GM18861 (cell line): Measurements from ENCODE around the gene EPHA8.

ENCODE experiments used
- ATAC-seq: cut with Tn5 transposase; IDR thresholded peaks from one replicate; pipeline ENCODE4 v1.9.1; 2021; ENCODE audit not compliant: unreplicated experiment

Gene EPHA8

DNA sequence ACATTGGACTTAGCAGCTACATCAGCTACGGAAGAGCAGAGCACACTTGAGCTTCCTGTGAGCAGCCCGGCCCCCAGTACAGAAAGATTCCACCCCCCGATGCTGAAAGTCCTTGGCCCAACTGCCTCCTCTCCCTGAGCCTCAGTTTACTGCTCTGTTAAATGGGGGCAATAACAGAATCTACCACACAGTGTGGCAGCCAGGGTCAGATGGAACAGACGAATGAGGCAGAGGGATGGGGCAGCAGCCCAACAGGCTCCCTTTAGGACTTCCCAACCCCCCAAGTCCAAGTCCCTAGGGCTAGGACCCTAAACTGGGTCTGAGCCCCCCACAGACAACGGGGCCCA lies 50.3 kb downstream of the EPHA8 start:
- no peak for ATAC-seq

DNA sequence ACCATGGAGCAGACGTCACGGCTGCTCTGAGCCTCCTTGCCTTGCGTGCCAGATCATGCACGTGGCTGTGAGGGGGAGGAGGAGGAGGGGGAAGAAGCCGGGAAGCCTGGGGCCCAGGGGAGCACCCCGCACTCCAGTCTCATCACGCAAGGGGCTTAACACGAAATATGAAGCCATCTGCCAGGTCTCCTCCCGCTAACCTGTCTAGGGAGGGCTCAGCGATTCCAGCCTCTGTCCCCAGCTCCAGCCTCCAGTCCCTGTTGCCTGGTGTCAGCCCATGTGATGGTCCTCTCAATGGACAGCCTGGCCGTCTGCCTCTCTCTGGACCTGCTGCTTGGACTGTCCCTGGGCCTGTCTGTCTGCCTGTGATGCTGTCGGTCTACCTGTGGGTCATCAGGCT lies 50.7 kb downstream of the EPHA8 start:
- ATAC-seq = no peak

DNA sequence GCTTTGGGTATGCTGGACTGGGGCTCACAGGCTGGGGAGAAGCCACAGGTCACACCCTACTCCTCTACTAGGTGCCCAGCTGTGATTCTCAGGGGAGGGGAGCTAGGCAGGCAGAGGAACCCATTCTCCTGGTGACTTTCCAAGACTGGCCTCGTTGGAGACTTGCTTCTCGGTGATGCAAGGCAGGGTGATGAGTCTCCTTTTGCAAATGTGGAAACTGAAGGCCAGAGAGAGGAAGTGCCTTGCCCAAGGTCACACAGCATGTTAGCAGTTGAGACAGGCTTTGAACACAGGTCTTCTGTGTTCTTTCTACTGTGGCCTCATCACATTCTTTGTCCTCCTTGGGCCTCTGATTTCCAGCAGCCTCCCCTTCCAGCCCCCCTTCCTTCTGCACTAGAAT lies 52.6 kb downstream of the EPHA8 start:
- no peak for ATAC-seq

DNA sequence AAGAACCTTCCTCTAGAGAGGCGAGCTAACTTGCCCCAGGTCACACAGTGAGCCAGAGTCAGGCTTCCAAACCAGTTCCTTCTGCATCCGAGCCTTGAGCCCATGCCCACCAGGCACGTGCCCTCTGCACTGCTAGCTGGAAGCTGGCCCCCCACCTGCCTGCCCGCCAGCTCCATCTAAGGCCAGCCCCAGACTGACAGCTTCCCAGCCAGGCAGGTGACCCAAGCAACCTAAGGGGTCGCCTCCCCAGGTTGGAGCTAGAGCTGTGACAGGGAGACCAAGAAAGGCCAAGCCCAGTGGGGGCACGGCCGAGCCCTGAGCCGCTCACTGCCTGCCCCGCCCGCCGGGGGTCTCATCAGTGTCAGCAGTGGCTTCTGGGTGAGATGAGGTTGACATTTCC lies 53.3 kb downstream of the EPHA8 start:
- ATAC-seq = no peak

DNA sequence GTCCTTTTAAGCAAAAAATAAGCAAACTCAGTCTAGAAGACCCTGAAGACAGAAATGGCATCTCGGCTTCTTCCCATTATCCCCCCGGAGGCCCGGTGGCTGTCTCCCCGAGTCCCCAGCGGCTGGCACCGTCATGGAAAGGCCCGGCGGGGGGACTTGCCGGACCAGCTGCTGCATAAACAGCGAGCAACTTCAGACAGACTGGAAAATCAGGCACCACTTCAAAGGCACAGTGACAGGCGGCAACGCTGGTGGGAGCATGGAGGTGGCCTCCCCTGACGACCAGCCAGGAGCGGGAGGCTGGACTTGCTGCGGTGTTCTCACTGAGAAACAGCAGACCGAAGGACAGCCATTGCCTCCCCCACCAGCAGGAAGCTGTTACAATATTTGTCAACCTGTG lies 54.8 kb downstream of the EPHA8 start:
- ATAC-seq = no peak

DNA sequence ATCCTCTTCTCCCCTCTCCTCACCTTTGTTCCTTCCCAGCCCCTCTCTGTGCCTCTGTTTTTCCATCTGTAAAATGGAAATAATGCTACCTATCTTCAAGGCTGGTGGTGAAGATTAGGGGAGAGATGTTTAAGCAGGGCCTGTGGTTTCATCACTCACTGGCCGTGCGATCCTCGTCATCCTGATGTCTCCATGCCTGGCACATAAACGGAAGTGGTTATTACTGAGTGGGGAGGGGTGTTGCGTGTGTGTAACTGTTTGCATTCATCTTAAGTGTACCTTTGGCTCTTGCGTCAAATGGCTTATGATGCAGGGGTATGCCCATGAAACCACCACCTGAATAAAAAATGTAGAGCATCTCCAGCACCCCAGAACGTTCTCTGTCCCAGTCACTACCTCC lies 56.0 kb downstream of the EPHA8 start:
- ATAC-seq = no peak

DNA sequence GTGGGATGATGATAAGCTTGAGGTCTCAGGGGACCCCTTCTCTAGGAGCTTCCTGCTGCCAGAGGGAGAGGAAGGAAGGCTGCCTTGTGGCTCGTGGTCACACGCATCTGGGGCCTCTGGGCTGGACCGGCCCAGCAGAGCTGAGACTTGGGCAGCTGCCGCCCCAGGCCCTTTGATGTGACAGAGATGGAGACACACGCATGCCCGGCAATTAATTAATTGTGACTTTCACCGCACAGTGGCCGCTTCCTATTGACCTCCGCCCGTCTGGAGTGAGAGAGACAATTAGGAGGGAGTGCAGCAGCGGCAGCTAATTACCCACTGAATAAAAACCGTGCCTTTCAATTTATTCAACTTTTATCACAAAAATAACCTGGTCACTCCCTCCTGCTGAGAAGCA lies 56.5 kb downstream of the EPHA8 start:
- no peak for ATAC-seq

DNA sequence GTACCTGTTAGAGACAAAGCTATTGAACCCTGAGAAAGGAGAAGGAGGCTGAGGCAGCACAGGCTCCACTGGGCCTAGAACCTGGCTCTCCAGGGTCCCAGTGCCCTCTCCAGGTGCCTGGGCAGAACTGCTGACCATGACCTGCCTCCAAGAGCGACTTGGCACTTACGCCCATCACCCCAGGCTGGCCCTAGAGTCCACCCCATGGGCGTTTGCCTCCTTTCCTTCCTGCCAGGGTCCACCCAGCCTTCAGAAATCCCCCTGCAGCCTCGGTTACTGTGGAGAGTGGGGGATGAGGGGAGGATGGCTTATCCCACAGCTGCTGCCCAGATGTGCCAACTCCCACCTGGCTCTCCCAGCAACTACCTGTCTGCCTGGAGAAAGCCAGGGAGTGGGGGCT lies 58.5 kb downstream of the EPHA8 start:
- no peak for ATAC-seq

DNA sequence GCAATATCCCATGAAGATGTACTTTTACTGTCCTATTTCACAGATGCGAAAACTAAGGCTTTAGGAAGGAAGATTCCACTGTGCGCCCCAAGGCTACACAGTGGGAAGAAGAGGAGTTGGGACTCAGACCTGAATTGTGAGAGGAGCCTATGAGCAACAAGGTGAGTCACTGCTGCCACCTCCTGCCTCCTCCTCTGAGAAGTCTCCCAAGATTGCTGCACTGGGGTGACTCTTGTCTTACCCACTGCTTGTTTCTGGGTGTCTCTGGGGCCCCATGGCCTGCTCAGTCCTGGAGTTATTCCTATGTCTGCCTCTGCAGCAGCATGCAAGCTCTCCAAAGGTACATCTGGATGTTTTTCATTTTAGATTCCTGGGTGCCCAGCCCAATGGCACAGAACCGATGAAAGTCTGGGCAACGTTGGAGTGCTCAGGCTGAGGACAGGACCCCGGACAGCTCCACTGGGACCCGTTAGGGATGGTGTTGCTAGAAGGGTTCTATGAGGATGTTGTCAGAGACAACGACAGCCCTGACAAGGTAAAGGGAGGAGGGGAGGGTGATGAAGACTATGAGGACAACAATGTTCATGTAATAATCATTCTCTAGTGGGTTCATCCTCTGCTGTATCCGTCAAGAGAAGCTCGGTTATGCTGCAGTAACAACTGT lies 62.1 kb downstream of the EPHA8 start:
- ATAC-seq = no peak

DNA sequence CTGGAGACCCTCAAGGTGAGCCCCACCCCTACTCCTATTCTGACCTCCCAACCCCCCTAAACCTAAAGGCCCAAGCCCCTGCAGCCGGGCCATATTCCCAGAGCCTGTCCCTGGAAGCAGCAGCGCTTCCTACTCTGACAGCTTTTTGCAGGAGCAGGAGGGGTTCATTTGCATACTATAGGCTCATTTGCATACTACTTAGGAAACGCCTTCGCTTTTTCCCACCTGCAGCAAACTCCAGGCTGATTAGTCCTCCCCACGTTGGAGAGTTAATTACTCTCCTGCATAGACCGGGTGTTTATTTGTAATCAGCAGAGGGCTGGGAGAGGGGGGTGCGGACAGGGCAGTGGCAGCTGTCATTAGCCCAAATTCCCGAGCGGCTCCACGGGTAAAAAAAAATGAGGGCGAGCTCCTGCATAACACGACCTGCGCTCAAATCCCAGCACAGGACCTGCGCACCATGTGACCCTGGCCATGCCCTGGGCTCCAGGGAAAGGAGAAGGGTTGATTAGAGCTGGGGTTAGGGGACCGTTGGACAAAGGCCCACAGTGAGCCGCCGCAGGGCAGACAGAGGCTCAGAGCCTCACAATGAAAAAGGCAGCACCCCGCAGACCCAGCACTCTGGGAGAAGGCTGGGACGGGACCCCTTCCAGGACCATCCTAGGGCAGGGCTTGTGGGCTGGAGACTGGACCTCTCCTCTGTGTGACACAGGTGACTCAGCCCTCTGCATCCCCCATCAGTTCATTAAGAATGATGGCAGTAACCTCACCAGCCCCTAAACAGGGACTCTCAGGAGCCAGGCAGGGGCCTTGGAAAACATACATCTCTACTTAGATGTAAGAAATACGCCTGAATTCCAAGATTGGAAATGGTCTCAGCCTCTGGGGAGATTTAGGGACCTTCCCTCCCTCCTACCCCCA lies 63.2 kb downstream of the EPHA8 start:
- ATAC-seq = no peak

DNA sequence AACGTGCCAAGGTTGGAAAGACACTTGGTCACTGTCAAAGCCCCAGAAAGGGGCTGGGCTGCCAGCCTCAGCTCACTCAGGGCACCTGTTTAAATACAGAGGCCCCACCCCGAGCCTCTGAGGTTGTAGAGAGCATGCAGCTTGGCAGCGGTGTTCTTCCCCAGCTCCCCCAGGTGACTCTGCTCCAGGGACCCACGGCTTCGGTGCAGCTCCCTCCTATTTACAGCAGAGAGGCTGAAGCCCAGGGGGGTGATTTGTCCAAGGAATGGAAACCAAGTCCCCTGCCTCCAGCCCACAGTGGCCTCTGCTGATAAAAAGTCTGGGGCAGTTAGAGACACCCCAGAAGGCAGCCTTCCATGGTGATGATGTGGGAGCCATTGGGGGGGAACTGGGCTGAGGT lies 64.0 kb downstream of the EPHA8 start:
- ATAC-seq = no peak

DNA sequence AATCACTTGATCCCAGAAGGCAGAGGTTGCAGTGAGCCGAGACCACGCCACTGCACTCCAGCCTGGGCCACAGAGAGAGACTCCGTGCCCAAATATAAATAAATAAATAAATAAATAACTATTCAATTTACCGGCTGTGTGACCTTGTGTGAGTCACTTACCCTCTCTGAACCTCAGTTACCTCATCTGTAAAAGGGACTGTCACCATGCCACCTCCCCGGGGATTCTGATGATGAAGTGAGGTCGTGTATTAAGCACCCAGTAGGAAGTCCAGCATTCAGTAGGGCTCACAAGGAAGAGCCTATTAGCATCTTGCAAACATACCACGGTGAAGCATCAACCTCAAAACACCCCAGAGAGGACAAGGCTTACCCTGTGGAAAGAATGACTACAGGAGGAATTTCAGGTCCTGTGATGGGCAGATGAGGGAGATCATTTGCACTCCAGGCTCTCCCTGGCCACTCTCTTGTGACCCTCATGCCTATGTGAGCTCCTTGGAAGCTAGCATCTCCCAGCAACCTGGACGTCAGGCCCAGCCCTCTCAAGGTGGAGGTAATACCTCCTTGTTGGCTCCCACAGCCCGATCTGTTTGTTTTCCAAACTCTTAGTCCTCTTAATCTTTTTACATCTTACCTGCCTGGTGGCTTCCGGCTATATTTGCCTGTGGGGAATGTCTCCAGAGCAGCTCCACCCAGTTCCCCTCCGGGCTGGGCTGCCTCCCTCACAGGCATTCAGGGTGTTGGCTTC lies 65.6 kb downstream of the EPHA8 start:
- no peak for ATAC-seq

DNA sequence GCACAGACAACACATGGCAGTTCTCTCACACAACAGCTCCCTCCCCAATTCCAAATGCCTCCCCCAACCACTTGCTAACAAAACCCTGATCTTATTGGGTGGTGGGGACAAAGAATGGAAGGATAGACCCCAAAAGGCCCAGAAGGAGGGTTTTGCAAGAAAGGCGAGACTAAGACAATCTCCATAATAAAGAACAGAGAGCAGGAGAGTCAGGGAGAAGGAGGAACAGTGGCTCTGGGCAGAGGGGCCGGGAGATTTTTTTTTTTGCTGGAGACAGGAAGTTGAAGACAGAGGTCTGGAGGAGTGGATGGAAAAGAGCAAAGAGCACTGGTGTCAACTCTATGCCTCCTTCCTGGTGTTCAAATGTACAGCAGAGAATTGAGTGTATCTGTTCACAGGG lies 66.6 kb downstream of the EPHA8 start:
- no peak for ATAC-seq

DNA sequence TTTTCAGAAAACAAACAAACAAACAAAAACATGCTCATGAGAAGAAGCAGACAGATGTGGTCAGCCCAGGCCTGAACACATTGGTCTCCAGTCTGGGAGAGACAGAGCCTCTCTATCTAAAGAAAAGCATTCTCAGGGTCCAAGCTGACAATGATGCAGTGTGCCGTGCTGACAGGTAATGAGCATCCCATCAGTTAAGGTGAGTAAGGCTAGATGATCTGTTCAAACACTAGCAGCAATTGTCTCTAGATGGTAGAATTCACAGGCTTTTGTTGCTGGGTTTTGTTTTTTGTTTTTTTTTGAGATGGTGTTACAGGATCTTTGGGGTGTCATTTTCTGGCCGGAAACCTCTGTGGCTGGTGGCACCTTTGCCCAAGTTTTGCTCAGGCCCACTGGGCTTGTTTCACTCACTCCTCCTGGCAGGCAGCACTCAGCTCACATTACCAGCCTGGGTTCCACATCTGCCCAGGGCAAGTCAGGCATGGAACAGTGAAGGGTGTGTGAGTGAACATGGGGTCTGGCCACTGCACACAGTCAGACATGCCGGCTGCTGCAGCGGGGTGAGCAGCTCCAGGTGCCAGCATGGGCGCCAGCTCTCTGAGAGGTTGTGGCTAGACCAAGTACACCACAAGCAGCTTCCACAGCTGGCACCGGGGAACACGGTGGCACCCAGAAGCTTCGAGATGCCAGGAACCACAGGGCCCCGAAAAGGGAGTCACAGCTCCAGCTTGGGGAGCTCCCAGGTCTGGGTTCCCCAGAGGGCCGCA lies 70.6 kb downstream of the EPHA8 start:
- no peak for ATAC-seq

DNA sequence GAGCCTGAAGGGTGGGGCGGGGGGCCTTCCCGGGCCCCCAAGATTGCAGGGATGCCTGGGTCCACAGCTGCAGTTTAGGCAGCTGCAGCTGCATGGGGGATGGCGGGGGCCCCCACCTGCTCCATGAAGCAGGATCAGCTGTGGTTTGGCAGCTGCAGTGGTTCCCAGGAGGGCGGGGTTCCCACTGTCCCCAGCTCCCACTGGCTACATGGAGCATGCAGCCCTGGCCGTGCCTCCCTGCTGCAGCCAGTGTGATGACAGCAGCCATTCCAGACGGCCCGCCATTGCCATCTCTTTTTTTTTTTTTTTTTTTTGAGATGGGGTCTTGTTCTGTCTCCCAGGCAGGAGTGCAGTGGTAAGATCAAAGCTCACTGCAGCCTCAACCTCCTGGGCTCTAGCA lies 72.1 kb downstream of the EPHA8 start:
- no peak for ATAC-seq

DNA sequence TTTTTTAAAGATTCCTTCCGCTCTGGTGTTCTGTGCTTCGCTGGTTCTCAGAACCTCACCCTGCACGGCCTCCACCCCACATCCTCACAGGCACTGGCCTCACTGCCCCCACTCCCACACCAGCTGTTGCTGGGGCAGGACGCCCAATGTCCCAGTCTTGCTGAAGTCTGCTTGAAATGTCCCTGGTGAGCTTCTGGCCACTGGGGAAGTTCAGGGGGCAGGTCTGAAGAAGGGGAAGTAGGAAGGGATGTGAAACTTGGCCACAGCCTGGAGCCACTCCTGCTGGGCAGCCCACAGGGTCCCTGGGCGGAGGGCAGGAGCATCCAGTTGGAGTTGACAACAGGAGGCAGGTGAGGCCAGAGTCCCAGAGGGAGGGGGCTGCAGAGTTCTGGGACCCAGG lies 73.1 kb downstream of the EPHA8 start, which contains the start of gene C1QA:
Gene C1QA, plus strand, starts transcription at position 276 of the 400 bp plus-strand sequence. CDS start 989 bp downstream, outside the sequence.
- ATAC-seq = no peak

DNA sequence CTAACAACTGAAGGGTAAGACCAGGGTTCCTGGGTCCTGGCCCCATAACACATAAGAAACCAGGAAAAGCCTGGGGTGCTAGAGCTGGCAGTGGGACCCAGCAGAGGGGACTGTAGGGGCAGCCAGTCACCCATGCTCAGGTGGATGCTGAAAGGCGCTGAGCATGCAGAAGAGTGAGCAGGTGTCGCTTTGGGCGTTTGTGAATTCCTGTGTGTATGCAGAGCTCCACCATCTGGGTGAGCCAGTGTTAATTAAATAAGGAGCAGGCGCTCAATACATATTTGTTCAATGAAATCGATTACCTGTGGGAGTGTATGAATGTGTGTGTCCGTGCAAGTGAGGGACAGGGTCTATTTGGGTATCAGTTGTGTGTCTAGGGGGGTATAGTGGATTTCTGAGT lies 73.6 kb downstream of the EPHA8 start:
- ATAC-seq = no peak

DNA sequence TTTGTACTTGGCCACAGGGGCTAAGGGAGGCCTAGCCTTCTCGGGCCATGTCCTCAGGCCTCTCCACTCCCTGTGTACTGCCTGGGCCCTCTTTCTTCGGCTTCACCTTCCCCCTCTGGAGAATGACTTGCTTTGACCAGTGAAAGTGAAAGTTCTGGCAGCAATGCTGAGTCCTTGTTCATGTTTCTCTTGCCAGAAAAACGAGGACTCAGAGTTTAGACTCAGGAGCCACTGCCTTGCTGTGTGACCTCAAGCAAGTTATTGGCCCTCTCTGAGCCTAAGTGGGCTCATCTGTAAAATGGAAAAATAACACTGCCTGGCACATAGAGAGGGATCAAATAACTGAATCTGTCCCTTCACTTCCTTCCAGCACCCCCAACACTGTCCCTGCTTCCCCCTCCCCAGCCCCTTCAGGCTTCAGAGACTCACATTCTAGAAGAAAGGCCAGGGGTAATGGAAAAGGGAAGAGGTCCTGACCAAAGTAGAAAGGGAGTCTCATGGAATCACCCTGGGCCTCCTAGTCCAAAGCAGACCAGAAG lies 74.7 kb downstream of the EPHA8 start:
- no peak for ATAC-seq

DNA sequence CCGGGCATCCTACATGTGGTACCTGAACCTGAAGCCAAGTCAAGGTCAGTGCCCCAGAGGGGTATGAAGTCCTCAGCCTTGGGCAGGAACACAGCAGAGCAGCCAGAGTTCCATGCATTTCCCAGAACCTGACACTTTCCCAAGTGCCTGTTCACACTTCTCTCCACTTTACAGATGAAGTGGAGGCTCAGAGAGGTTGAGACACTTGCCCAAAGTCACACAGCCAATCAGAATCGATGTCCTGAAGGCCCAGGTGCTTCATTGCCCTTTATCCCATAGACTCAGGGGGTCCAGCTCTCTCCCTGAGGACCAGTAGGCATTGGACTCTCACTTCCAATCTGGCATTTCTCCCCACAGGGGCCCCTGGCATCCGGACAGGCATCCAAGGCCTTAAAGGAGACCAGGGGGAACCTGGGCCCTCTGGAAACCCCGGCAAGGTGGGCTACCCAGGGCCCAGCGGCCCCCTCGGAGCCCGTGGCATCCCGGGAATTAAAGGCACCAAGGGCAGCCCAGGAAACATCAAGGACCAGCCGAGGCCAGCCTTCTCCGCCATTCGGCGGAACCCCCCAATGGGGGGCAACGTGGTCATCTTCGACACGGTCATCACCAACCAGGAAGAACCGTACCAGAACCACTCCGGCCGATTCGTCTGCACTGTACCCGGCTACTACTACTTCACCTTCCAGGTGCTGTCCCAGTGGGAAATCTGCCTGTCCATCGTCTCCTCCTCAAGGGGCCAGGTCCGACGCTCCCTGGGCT lies 75.4 kb downstream of the EPHA8 start:
- ATAC-seq = no peak

DNA sequence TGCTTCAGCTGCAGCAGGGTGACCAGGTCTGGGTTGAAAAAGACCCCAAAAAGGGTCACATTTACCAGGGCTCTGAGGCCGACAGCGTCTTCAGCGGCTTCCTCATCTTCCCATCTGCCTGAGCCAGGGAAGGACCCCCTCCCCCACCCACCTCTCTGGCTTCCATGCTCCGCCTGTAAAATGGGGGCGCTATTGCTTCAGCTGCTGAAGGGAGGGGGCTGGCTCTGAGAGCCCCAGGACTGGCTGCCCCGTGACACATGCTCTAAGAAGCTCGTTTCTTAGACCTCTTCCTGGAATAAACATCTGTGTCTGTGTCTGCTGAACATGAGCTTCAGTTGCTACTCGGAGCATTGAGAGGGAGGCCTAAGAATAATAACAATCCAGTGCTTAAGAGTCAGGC lies 76.0 kb downstream of the EPHA8 start:
- ATAC-seq = no peak
